GM21786 (cell line): ENCODE results near the gene LETM1.

Experiments
- ATAC-seq: cut with Tn5 transposase; IDR thresholded peaks from one replicate; pipeline ENCODE4 v1.9.1; 2021; ENCODE audit not compliant: unreplicated experiment

Gene LETM1

GRCh38 chr4:1766106-1767060 lies 89.6 kb downstream of the LETM1 start:
- ATAC-seq, result no peak

GRCh38 chr4:1765409-1766072 lies 90.4 kb downstream of the LETM1 start:
- ATAC-seq, result no peak

DNA sequence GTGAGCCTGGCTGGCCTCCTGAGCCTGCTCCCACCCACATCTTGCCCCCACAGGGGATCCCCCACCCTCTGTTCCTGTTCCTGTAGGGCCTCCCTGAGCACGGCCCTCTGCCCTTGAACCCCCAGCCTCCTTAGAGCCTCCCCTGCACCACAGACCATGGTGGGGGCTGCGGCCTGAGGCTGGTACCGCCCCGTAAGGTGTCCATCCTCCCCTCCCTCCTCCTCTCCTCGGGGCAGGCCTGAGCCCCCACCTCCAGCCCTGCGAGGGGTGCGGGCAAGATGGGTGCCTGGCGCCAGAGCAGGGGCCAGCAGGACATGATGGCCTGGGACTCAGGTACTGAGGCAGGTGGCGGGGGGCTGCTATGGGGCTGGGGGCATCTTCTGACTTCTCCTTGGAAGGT lies 91.3 kb downstream of the LETM1 start:
- ATAC-seq, result no peak

DNA sequence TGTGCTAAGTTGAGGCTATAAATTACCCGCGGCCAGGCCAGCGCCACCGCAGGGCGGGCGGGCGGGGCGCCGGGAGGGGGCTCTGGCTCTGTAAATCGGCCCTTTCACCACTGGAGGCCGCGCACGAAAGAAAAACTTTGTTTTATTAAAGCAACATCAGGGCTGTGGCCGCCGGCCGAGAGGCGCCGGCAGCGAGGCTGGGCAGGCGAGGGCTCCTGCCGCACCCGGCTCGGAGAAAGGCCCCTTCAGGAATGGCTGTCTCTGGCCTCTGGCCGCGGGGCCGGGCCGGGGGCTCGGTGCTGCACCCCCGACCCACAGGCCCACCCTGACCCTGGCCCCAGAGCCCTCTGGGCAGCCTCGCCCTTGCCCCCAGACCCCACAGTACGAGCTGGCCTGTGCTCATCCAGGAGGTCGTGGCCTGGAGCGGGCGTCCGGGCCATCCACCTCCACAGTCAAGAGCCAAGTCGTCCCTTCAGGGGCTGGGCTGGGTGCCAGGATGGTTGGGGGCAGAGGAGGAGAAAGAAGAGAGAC lies 92.3 kb downstream of the LETM1 start:
- ATAC-seq, result no peak

DNA sequence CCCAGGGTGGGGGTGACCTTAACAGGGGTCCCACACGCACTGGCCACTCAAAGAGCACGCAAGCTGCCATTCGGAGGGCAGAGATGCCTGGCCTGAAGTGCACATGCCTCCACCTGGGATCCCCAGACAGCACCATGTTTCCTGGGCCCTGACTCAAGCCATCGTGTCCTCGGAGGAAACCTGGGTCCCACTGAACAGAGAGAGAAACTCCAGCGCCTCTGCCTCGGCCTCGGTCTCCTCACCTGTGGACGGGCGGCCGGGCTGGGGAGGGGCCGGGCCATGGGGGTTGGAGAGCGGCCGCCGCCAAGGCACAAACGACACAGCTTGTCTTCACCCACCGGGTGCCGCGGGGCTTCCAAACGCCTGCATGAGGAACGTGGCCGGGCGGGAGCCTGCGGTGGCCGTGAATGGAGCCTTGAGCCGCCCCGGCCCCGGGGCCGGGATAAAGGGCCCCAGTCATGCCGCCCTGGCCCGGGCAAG lies 92.8 kb downstream of the LETM1 start:
- ATAC-seq, result no peak

GRCh38 chr4:1762264-1763010 lies 93.5 kb downstream of the LETM1 start:
- ATAC-seq, result no peak
